Memory B cell (primary cell): ENCODE data around the gene RBM6.
"Not testable (repeated sequence)": the region's sequence is repeated elsewhere in the genome, so short reads cannot be mapped to it uniquely, and the experiment has no call there.

Experiments
- ATAC-seq: fragments of 150-1000 bp; cut with Tn5 transposase; 2 replicates; pipeline ENCODE4 v1.10.0; 2021; ENCODE audit warnings: low read depth, mild to moderate bottlenecking, moderate library complexity
- DNase-seq, 2 donors: peaks; one replicate each; pipeline ENCODE4 v3.0.0; 2022; ENCODE audit warnings: low spot score in 2 of 2
- H3K27ac Mint-ChIP-seq: one replicate; pipeline ENCODE4 v1.8.0; 2022; ENCODE audit warnings: mild to moderate bottlenecking, moderate library complexity, mixed read lengths
- H3K27me3 Mint-ChIP-seq: one replicate; pipeline ENCODE4 v1.8.0; 2022; ENCODE audit warnings: mixed read lengths
- H3K36me3 Mint-ChIP-seq: one replicate; pipeline ENCODE4 v1.8.0; 2022; ENCODE audit warnings: mild to moderate bottlenecking, mixed read lengths
- H3K4me1 Mint-ChIP-seq: one replicate; pipeline ENCODE4 v1.8.0; 2022; ENCODE audit warnings: mixed read lengths
- H3K4me3 Mint-ChIP-seq: one replicate; pipeline ENCODE4 v1.8.0; 2022; ENCODE audit warnings: mild to moderate bottlenecking, moderate library complexity, mixed read lengths
- H3K9me3 Mint-ChIP-seq: one replicate; pipeline ENCODE4 v1.8.0; 2022; ENCODE audit warnings: mixed read lengths

Gene RBM6

GRCh38 chr3:50050361-50050760 is 110.4 kb downstream of the RBM6 start:
- DNase-seq (no peak), ATAC-seq (no peak)
- no peaks in the 10 kb centered on the region for H3K27me3 Mint-ChIP-seq
- H3K4me3 Mint-ChIP-seq = no peak overlapping the region
- no peaks in the 10 kb centered on the region for H3K9me3 Mint-ChIP-seq
- H3K36me3 Mint-ChIP-seq = peaks cover 30% of the 10 kb centered on the region
- H3K4me1 Mint-ChIP-seq = peaks cover 2% of the 10 kb centered on the region
- H3K27ac Mint-ChIP-seq = no peak overlapping the region

GRCh38 chr3:50057756-50058155 is 117.8 kb downstream of the RBM6 start:
- no peak for DNase-seq
- no peak for ATAC-seq
- H3K27ac Mint-ChIP-seq = no peak overlapping the region
- peaks cover 43% of the 10 kb centered on the region for H3K36me3 Mint-ChIP-seq
- no peaks in the 10 kb centered on the region for H3K9me3 Mint-ChIP-seq
- H3K27me3 Mint-ChIP-seq = no peaks in the 10 kb centered on the region
- no peak overlapping the region for H3K4me3 Mint-ChIP-seq
- peaks cover 2% of the 10 kb centered on the region for H3K4me1 Mint-ChIP-seq

GRCh38 chr3:50068134-50068533 is 128.2 kb downstream of the RBM6 start:
- Mint-ChIP-seq H3K4me3 (no peak overlapping the region), H3K27ac (peak overlapping the region; percentile 29), H3K36me3 (peaks cover 45% of the 10 kb centered on the region), H3K4me1 (no peaks in the 10 kb centered on the region), H3K9me3 (no peaks in the 10 kb centered on the region), H3K27me3 (no peaks in the 10 kb centered on the region)
- ATAC-seq (no peak), DNase-seq (no peak)

- Mint-ChIP-seq H3K27ac (peak overlapping the region; percentile 82), H3K36me3 (peaks cover 17% of the 10 kb centered on the region), H3K9me3 (no peaks in the 10 kb centered on the region), H3K27me3 (no peaks in the 10 kb centered on the region), H3K4me3 (no peak overlapping the region), H3K4me1 (peaks cover 6% of the 10 kb centered on the region)
- ATAC-seq (no peak), DNase-seq (no peak)
These were observed 138.1 kb downstream of the RBM6 start for GRCh38 chr3:50078091-50078490.

GRCh38 chr3:50078622-50079021 is 138.7 kb downstream of the RBM6 start:
- peaks cover 14% of the 10 kb centered on the region for H3K36me3 Mint-ChIP-seq
- no peaks in the 10 kb centered on the region for H3K9me3 Mint-ChIP-seq
- ATAC-seq (no peak), DNase-seq (no peak)
- no peak overlapping the region for H3K4me3 Mint-ChIP-seq
- H3K27ac Mint-ChIP-seq = peak overlapping the region; percentile 82
- H3K4me1 Mint-ChIP-seq = peaks cover 6% of the 10 kb centered on the region
- H3K27me3 Mint-ChIP-seq = no peaks in the 10 kb centered on the region

GRCh38 chr3:50084951-50085350 is 145.0 kb downstream of the RBM6 start:
- not testable (repeated sequence) for H3K4me3 Mint-ChIP-seq, H3K4me1 Mint-ChIP-seq, H3K27me3 Mint-ChIP-seq, ATAC-seq, H3K9me3 Mint-ChIP-seq, DNase-seq, H3K36me3 Mint-ChIP-seq, H3K27ac Mint-ChIP-seq

- H3K27ac Mint-ChIP-seq = peak within 1 kb of the TSS; percentile 98
- peaks cover 13% of the 10 kb centered on the region for H3K4me1 Mint-ChIP-seq
- no peaks in the 10 kb centered on the region for H3K9me3 Mint-ChIP-seq
- DNase-seq (peak; percentile 82 to 88), ATAC-seq (peak; percentile 99)
- peaks cover 15% of the 10 kb centered on the region for H3K36me3 Mint-ChIP-seq
- peak within 1 kb of the TSS; percentile 96 for H3K4me3 Mint-ChIP-seq
- H3K27me3 Mint-ChIP-seq = no peaks in the 10 kb centered on the region
These were observed 149.0 kb downstream of the RBM6 start, which contains the start of gene RBM5 for GRCh38 chr3:50088725-50089608. Gene RBM5, plus strand, starts transcription at chr3:50088919. Its CDS starts 1,516 bp downstream, at chr3:50090435.

GRCh38 chr3:50089609-50089945 is 149.6 kb downstream of the RBM6 start:
- no peak for DNase-seq
- no peaks in the 10 kb centered on the region for H3K9me3 Mint-ChIP-seq
- peak overlapping the region; percentile 96 for H3K4me3 Mint-ChIP-seq
- peak overlapping the region; percentile 98 for H3K27ac Mint-ChIP-seq
- H3K36me3 Mint-ChIP-seq = peaks cover 15% of the 10 kb centered on the region
- no peaks in the 10 kb centered on the region for H3K27me3 Mint-ChIP-seq
- peaks cover 13% of the 10 kb centered on the region for H3K4me1 Mint-ChIP-seq
- ATAC-seq = no peak

- peak overlapping the region; percentile 96 for H3K4me3 Mint-ChIP-seq
- no peaks in the 10 kb centered on the region for H3K9me3 Mint-ChIP-seq
- peak overlapping the region; percentile 98 for H3K27ac Mint-ChIP-seq
- DNase-seq (no peak), ATAC-seq (no peak)
- peaks cover 16% of the 10 kb centered on the region for H3K4me1 Mint-ChIP-seq
- H3K27me3 Mint-ChIP-seq = no peaks in the 10 kb centered on the region
- peaks cover 23% of the 10 kb centered on the region for H3K36me3 Mint-ChIP-seq
These were observed 151.0 kb downstream of the RBM6 start for GRCh38 chr3:50090984-50091383.

GRCh38 chr3:50095352-50095998 is 155.5 kb downstream of the RBM6 start:
- no peaks in the 10 kb centered on the region for H3K27me3 Mint-ChIP-seq
- ATAC-seq (no peak), DNase-seq (no peak)
- peaks cover 9% of the 10 kb centered on the region for H3K4me1 Mint-ChIP-seq
- peaks cover 29% of the 10 kb centered on the region for H3K36me3 Mint-ChIP-seq
- H3K4me3 Mint-ChIP-seq = no peak overlapping the region
- no peaks in the 10 kb centered on the region for H3K9me3 Mint-ChIP-seq
- no peak overlapping the region for H3K27ac Mint-ChIP-seq

GRCh38 chr3:50100386-50100785 is 160.4 kb downstream of the RBM6 start:
- DNase-seq (no peak), ATAC-seq (no peak)
- Mint-ChIP-seq H3K36me3 (peaks cover 27% of the 10 kb centered on the region), H3K27ac (no peak overlapping the region), H3K27me3 (no peaks in the 10 kb centered on the region), H3K4me3 (no peak overlapping the region), H3K4me1 (peaks cover 2% of the 10 kb centered on the region), H3K9me3 (no peaks in the 10 kb centered on the region)

GRCh38 chr3:50100956-50101845 is 161.3 kb downstream of the RBM6 start:
- Mint-ChIP-seq H3K27ac (no peak overlapping the region), H3K4me3 (no peak overlapping the region), H3K27me3 (no peaks in the 10 kb centered on the region), H3K9me3 (no peaks in the 10 kb centered on the region), H3K4me1 (no peaks in the 10 kb centered on the region), H3K36me3 (peaks cover 22% of the 10 kb centered on the region)
- no peak for ATAC-seq
- DNase-seq = no peak

- H3K4me3 Mint-ChIP-seq = no peak overlapping the region
- no peaks in the 10 kb centered on the region for H3K4me1 Mint-ChIP-seq
- peaks cover 30% of the 10 kb centered on the region for H3K36me3 Mint-ChIP-seq
- H3K27ac Mint-ChIP-seq = no peak overlapping the region
- H3K9me3 Mint-ChIP-seq = no peaks in the 10 kb centered on the region
- ATAC-seq (no peak), DNase-seq (no peak)
- no peaks in the 10 kb centered on the region for H3K27me3 Mint-ChIP-seq
These were observed 162.6 kb downstream of the RBM6 start for GRCh38 chr3:50102558-50102957.

- no peak for DNase-seq
- H3K4me3 Mint-ChIP-seq = no peak overlapping the region
- no peaks in the 10 kb centered on the region for H3K9me3 Mint-ChIP-seq
- H3K27me3 Mint-ChIP-seq = no peaks in the 10 kb centered on the region
- peaks cover 45% of the 10 kb centered on the region for H3K36me3 Mint-ChIP-seq
- H3K27ac Mint-ChIP-seq = no peak overlapping the region
- no peak for ATAC-seq
- H3K4me1 Mint-ChIP-seq = no peaks in the 10 kb centered on the region
These were observed 171.8 kb downstream of the RBM6 start for GRCh38 chr3:50111757-50112156.
